ENCODE measurements around the gene FSIP2. TPM values are rescaled to one million over a fixed set of nuclear protein-coding genes. Genes with fewer than 3 reads are reported as not detected.

The FSIP2 gene
- total and polyA plus RNA-seq, 2 donors (not counting 1 experiment from before 2014, with no cell fraction given), result 0.01 to 0.54 TPM

DNA sequence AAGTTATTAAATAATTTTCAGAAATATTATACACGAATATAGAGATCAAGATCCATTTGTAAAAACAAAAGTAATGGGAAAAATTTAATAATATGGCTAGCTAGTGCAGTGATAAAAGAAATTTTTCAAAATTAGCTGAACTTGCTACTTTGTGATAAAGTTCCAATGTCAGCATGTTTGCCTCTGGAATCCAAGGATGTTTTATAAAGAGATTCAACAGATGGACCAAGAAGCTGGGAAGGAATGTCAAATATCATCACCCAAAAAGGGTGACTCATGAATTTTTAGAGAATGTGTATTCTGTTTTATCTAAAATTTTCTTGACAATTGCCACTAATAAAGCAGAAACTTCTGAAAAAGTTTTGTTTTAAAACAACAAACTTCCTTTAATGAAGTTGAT is 95.3 kb downstream of the FSIP2 start:
- intact Hi-C loops (cut with micrococcal nuclease), result no loop called here
- Mint-ChIP-seq H3K4me3 (no peak overlapping the region), H3K4me1 (no peaks in the 10 kb centered on the region), H3K27me3 (no peaks in the 10 kb centered on the region), H3K9me3 (ENCODE audit: insufficient read depth) (peaks cover 7% of the 10 kb centered on the region), H3K27ac (no peak overlapping the region)
- ChIA-PET POLR2A (no interaction called here), CTCF (no interaction called here)
- H3K9me3 ChIP-seq (ENCODE audit: control extremely low read depth in 1 of 3, control insufficient read depth in 2 of 3, insufficient read depth in 1 of 3, low read length in 2 of 3), result peaks cover 0 to 9% (median 6%) of the 10 kb centered on the region in 3 donors
- WGBS (ENCODE audit: insufficient coverage), result no CpG with 5 or more reads among the region's 1 CpG
- DNase-seq, result no peak
- no peaks in the 10 kb centered on the region for H3K4me1 ChIP-seq (ENCODE audit: control insufficient read depth in 2 of 2, insufficient read depth in 2 of 2, low read length in 2 of 2)
- H3K27ac ChIP-seq (ENCODE audit: low read length in 2 of 2), result no peak overlapping the region
- H3K4me2 ChIP-seq (replicated peaks; ENCODE audit: low read depth, low read length, poor library complexity, severe bottlenecking), result no peak overlapping the region
- H3K79me2 ChIP-seq (ENCODE audit: control insufficient read depth, insufficient read depth, low read length), result no peaks in the 10 kb centered on the region
- H3K9ac ChIP-seq (ENCODE audit: low read length), result no peak overlapping the region
- no peaks in the 10 kb centered on the region for H3K27me3 ChIP-seq (replicated peaks in 1 of 4; ENCODE audit: control extremely low read depth in 1 of 4, control insufficient read depth in 3 of 4, insufficient read depth in 4 of 4, low read length in 3 of 4)
- no peak for ATAC-seq (ENCODE audit: low read depth)
- no peaks in the 10 kb centered on the region for H3K36me3 ChIP-seq (replicated peaks in 1 of 2; ENCODE audit: control extremely low read depth in 1 of 2, control insufficient read depth in 1 of 2, extremely low read depth in 1 of 2, insufficient read depth in 2 of 2, low read length in 1 of 2)
- no peak for TF ChIP-seq EZH2 (IDR thresholded peaks at IDR 0.05; ENCODE audit: borderline replicate concordance, insufficient read depth, low read depth, low read length, poor library complexity, severe bottlenecking)
- TF ChIP-seq, protein P1, sequence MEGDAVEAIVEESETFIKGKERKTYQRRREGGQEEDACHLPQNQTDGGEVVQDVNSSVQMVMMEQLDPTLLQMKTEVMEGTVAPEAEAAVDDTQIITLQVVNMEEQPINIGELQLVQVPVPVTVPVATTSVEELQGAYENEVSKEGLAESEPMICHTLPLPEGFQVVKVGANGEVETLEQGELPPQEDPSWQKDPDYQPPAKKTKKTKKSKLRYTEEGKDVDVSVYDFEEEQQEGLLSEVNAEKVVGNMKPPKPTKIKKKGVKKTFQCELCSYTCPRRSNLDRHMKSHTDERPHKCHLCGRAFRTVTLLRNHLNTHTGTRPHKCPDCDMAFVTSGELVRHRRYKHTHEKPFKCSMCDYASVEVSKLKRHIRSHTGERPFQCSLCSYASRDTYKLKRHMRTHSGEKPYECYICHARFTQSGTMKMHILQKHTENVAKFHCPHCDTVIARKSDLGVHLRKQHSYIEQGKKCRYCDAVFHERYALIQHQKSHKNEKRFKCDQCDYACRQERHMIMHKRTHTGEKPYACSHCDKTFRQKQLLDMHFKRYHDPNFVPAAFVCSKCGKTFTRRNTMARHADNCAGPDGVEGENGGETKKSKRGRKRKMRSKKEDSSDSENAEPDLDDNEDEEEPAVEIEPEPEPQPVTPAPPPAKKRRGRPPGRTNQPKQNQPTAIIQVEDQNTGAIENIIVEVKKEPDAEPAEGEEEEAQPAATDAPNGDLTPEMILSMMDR (IDR thresholded peaks at IDR 0.05), result no peak
- H2AFZ ChIP-seq (ENCODE audit: insufficient read depth, low read depth, low read length, poor library complexity, severe bottlenecking), result no peak overlapping the region
- H3K4me3 ChIP-seq (ENCODE audit: control extremely low read depth in 1 of 5, extremely low read depth in 1 of 5, insufficient read depth in 1 of 5, low read depth in 2 of 5, low read length in 4 of 5), result no peak overlapping the region
- no peaks in the 10 kb centered on the region for H4K20me1 ChIP-seq (ENCODE audit: control insufficient read depth, insufficient read depth, low read length, poor library complexity, severe bottlenecking)

DNA sequence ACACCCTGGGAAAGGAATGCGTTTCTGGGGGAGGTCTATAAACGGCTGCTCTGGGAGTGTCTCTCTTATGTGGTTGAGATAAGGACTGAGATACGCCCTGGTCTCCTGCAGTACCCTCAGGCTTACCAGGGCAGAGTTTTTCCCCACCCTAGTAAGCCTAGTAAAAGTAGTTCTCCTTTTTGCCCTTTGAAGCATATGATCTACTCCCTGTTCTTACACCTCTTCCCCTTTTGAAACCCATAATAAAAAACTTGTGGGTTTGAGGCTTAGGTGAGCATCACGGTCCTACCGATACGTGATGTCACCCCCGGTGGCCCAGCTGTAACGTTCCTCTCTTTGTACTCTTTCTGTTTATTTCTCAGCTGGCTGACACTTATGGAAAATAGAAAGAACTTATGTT is 97.4 kb downstream of the FSIP2 start:
- Histone ChIP-seq H3K27me3 (replicated peaks in 1 of 4; ENCODE audit: control extremely low read depth in 1 of 4, control insufficient read depth in 3 of 4, insufficient read depth in 4 of 4, low read length in 3 of 4) (no peaks in the 10 kb centered on the region), H3K9me3 (ENCODE audit: control extremely low read depth in 1 of 3, control insufficient read depth in 2 of 3, insufficient read depth in 1 of 3, low read length in 2 of 3) (peaks cover 2 to 9% (median 6%) of the 10 kb centered on the region in 3 donors), H4K20me1 (ENCODE audit: control insufficient read depth, insufficient read depth, low read length, poor library complexity, severe bottlenecking) (no peaks in the 10 kb centered on the region), H3K4me2 (replicated peaks; ENCODE audit: low read depth, low read length, poor library complexity, severe bottlenecking) (no peak overlapping the region), H3K36me3 (replicated peaks in 1 of 2; ENCODE audit: control extremely low read depth in 1 of 2, control insufficient read depth in 1 of 2, extremely low read depth in 1 of 2, insufficient read depth in 2 of 2, low read length in 1 of 2) (no peaks in the 10 kb centered on the region), H2AFZ (ENCODE audit: insufficient read depth, low read depth, low read length, poor library complexity, severe bottlenecking) (no peak overlapping the region), H3K27ac (ENCODE audit: low read length in 2 of 2) (no peak overlapping the region), H3K9ac (ENCODE audit: low read length) (no peak overlapping the region), H3K4me3 (ENCODE audit: control extremely low read depth in 1 of 5, extremely low read depth in 1 of 5, insufficient read depth in 1 of 5, low read depth in 2 of 5, low read length in 4 of 5) (no peak overlapping the region), H3K4me1 (ENCODE audit: control insufficient read depth in 2 of 2, insufficient read depth in 2 of 2, low read length in 2 of 2) (no peaks in the 10 kb centered on the region), H3K79me2 (ENCODE audit: control insufficient read depth, insufficient read depth, low read length) (no peaks in the 10 kb centered on the region)
- WGBS (ENCODE audit: insufficient coverage), result no CpG with 5 or more reads among the region's 8 CpGs
- no peak for DNase-seq
- H3K27me3 Mint-ChIP-seq, result no peaks in the 10 kb centered on the region
- CTCF ChIA-PET, result no interaction called here
- POLR2A ChIA-PET, result no interaction called here
- ATAC-seq (ENCODE audit: low read depth), result no peak
- no peak overlapping the region for H3K27ac Mint-ChIP-seq
- peaks cover 7% of the 10 kb centered on the region for H3K9me3 Mint-ChIP-seq (ENCODE audit: insufficient read depth)
- intact Hi-C loops (cut with micrococcal nuclease), result no loop called here
- H3K4me1 Mint-ChIP-seq, result no peaks in the 10 kb centered on the region
- no peak overlapping the region for H3K4me3 Mint-ChIP-seq
- no peak for TF ChIP-seq EZH2 (IDR thresholded peaks at IDR 0.05; ENCODE audit: borderline replicate concordance, insufficient read depth, low read depth, low read length, poor library complexity, severe bottlenecking)
- TF ChIP-seq, protein P1 (IDR thresholded peaks at IDR 0.05), result no peak

Data from B cell (primary cell).